Fibroblast of villous mesenchyme (primary cell): ENCODE results near the gene PLEKHF1. TPM values are rescaled to one million over a fixed set of nuclear protein-coding genes. Genes with fewer than 3 reads are reported as not detected.

Experiments
- DNase-seq: peaks from one replicate; pipeline ENCODE4 v3.0.0-alpha.2; 2010; ENCODE audit warnings: low read depth
- H3K4me3 ChIP-seq: 2 replicates; pipeline ENCODE4 v1.5.1; 2011; ENCODE audit warnings: low read depth, mild to moderate bottlenecking, low read length
- CTCF ChIP-seq: IDR thresholded peaks from 2 replicates; pipeline ENCODE4 v1.5.1; 2012; ENCODE audit warnings: low read depth, mild to moderate bottlenecking, low read length; ENCODE audit not compliant: insufficient read depth
- total RNA-seq: library from RNA; depleted of rRNA; stranded (reverse); fragments of >200 nt; gene quantifications from 2 replicates; pipeline ENCODE4 v1.2.3, GENCODE V29; 2012

PLEKHF1 gene
- total RNA-seq, 1 donor, result 9.9 TPM

DNA sequence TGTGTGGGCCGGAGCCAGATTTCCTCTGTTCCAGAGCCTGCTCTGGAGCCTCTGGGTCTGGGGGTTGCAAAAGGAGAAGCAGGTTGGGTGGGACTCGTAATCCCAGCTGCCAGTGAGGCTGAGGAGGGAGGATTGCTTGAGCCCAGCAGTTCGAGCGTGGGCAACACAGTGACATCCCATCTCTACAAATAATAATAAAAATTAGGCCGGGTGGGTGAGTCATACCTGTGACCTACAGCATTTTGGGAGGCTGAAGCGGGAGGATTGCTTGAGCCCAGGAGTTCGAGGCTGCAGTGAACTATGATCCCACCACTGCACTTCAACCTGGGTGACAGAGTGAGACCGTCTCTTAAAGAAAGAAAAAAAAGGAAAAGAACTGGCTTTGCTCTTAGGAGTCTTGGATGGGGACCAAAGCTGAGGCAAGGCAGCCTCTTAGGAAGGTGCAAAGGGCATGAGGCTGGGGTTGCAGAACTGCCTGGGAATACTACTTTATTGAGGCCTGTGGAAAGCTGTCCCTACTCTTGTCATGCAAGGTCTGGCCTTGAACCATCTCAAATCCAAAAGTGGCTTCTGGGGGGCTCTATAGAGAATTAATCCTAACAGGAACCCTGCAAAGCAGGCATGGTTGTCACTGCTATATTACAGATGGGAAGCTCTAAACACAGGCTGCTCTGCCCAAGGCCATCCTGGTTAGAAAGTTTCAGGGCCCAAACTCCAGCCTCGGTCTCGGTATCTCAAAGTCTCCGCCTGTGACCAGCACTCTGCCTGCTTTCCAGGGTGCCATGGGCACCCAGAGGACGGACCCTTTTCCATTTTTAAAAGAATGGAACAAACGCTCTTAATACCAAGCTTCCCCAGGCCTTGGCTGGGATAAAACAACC is 50.7 kb downstream of the PLEKHF1 start:
- TF ChIP-seq CTCF, result no peak
- no peak for DNase-seq
- H3K4me3 ChIP-seq, result peak overlapping the region; percentile 85

DNA sequence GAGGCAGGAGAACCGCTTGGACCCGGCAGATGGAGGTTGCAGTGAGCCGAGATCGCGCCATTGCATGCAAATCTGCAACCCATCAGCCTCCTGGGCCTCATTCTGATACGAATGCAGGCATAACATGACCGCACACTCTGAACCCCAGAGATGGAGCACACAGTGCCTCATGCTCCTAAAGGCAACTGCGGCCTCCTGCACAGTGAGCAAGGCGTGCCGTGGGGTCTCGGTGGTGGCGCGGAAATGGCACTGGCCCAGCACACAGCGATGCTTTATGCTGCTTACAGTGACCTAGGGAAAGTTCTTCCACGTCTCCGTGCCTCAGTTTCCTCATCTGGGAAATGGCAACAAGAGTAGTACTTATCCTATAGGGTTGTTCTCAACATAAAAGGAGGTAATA is 51.8 kb downstream of the PLEKHF1 start:
- TF ChIP-seq CTCF, result no peak
- H3K4me3 ChIP-seq, result no peak overlapping the region
- no peak for DNase-seq

DNA sequence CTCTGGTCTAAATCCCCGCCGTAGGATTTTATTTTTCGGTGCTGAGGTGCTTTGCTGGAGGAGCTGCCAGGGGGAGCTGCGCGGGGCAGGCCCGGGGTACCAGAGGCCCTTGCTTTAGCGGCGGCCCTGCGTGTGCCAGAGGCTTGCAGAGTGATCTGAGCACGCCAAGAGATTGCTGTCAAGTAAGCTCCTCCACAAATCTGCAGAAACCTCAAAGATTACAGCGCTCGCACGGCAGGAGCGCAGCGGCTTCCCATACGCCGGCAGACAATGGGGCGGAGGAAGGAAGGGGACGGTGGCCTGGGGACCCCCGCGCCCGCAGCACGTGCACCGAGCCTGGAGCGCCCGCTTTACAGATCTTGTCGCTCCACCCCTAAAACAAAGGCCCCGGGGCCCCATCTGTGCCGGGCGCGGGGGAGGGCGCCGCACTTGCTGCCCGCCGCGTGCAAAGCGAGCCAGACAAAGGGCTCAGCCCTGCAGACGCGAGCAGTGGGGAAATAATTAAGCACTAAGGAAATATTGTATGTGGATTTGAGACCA is 58.9 kb downstream of the PLEKHF1 start:
- H3K4me3 ChIP-seq, result peak overlapping the region; percentile 25
- peak; percentile 4 for DNase-seq
- no peak for TF ChIP-seq CTCF

GRCh38 chr19:29724746-29725145 is 59.5 kb downstream of the PLEKHF1 start:
- no peak for TF ChIP-seq CTCF
- H3K4me3 ChIP-seq, result no peak overlapping the region
- no peak for DNase-seq

Other genes with a start within 250 kb of the PLEKHF1 start
- gene VSTM2B, start 139.5 kb upstream of the PLEKHF1 start, total RNA-seq, result not detected in 2 replicates
- gene POP4, start 59.2 kb upstream of the PLEKHF1 start, total RNA-seq, result 81.6 and 84.4 TPM in 2 replicates
- gene C19orf12, start 49.8 kb downstream of the PLEKHF1 start, total RNA-seq, result 29.0 and 38.4 TPM in 2 replicates
- 6.8 and 10.4 TPM in 2 replicates for gene CCNE1, start 146.5 kb downstream of the PLEKHF1 start, total RNA-seq